ENCODE data around the gene GPR160. TPM values are rescaled to one million over a fixed set of nuclear protein-coding genes. Genes with fewer than 3 reads are reported as not detected.

Gene GPR160
- total and polyA plus RNA-seq, 2 donors (not counting 1 experiment from before 2014, with no cell fraction given), result 0.50 to 0.58 TPM

- no peak overlapping the region for H2AFZ ChIP-seq (ENCODE audit: low read length)
- no peak overlapping the region for H3K4me3 ChIP-seq (replicated peaks in 1 of 4; ENCODE audit: control extremely low read depth in 1 of 4, insufficient read depth in 1 of 4, low read depth in 3 of 4, low read length in 4 of 4)
- no peak overlapping the region for H3K4me2 ChIP-seq (ENCODE audit: extremely low read depth, insufficient read depth, low read length)
- DNase-seq (ENCODE audit: low read depth in 2 of 2), result no peak
- H3K9ac ChIP-seq (ENCODE audit: insufficient read depth, low read length), result no peak overlapping the region
- no peak overlapping the region for H3K27ac ChIP-seq (ENCODE audit: insufficient read depth, low read length)
- H3K9me3 ChIP-seq (ENCODE audit: control insufficient read depth, insufficient read depth, low read depth, low read length), result no peaks in the 10 kb centered on the region
- H3K4me1 ChIP-seq (ENCODE audit: control insufficient read depth, extremely low read depth, insufficient read depth, low read length), result no peaks in the 10 kb centered on the region
- H4K20me1 ChIP-seq (ENCODE audit: control insufficient read depth, extremely low read depth, insufficient read depth, low read length), result no peaks in the 10 kb centered on the region
- H3K79me2 ChIP-seq (ENCODE audit: control insufficient read depth, insufficient read depth, low read length), result no peaks in the 10 kb centered on the region
- peak in 1 of 2 donors; percentile 21 for TF ChIP-seq CTCF (conservative IDR thresholded peaks at IDR 0.05 in 1 of 2, IDR thresholded peaks at IDR 0.05 in 1 of 2; ENCODE audit: low read depth in 1 of 2, low read length in 2 of 2)
- TF ChIP-seq EZH2 (IDR thresholded peaks at IDR 0.05; ENCODE audit: low read length, missing control alignments), result no peak
- no peaks in the 10 kb centered on the region for H3K27me3 ChIP-seq (ENCODE audit: control insufficient read depth, insufficient read depth, low read length)
- H3K36me3 ChIP-seq (ENCODE audit: control insufficient read depth, insufficient read depth, low read length), result no peaks in the 10 kb centered on the region
Measured at GRCh38 chr3:170021083-170021482, 16.7 kb upstream of the GPR160 start.

- H3K4me2 ChIP-seq (ENCODE audit: extremely low read depth, insufficient read depth, low read length), result no peak overlapping the region
Measured at GRCh38 chr3:170022336-170022735, 15.5 kb upstream of the GPR160 start.

GRCh38 chr3:170023165-170023564 is 14.6 kb upstream of the GPR160 start:
- TF ChIP-seq CTCF (conservative IDR thresholded peaks at IDR 0.05 in 1 of 2, IDR thresholded peaks at IDR 0.05 in 1 of 2; ENCODE audit: low read depth in 1 of 2, low read length in 2 of 2) (no peak), EZH2 (IDR thresholded peaks at IDR 0.05; ENCODE audit: low read length, missing control alignments) (no peak)
- Histone ChIP-seq H3K27ac (ENCODE audit: insufficient read depth, low read length) (no peak overlapping the region), H3K9me3 (ENCODE audit: control insufficient read depth, insufficient read depth, low read depth, low read length) (no peaks in the 10 kb centered on the region), H3K4me2 (ENCODE audit: extremely low read depth, insufficient read depth, low read length) (no peak overlapping the region), H3K4me3 (replicated peaks in 1 of 4; ENCODE audit: control extremely low read depth in 1 of 4, insufficient read depth in 1 of 4, low read depth in 3 of 4, low read length in 4 of 4) (no peak overlapping the region), H3K9ac (ENCODE audit: insufficient read depth, low read length) (no peak overlapping the region), H3K4me1 (ENCODE audit: control insufficient read depth, extremely low read depth, insufficient read depth, low read length) (no peaks in the 10 kb centered on the region), H3K36me3 (ENCODE audit: control insufficient read depth, insufficient read depth, low read length) (no peaks in the 10 kb centered on the region), H3K79me2 (ENCODE audit: control insufficient read depth, insufficient read depth, low read length) (no peaks in the 10 kb centered on the region), H3K27me3 (ENCODE audit: control insufficient read depth, insufficient read depth, low read length) (no peaks in the 10 kb centered on the region), H4K20me1 (ENCODE audit: control insufficient read depth, extremely low read depth, insufficient read depth, low read length) (no peaks in the 10 kb centered on the region), H2AFZ (ENCODE audit: low read length) (no peak overlapping the region)
- DNase-seq (ENCODE audit: low read depth in 2 of 2), result no peak

More at GRCh38 chr3:170022336-170022735, 15.5 kb upstream of the GPR160 start:
- Histone ChIP-seq H3K36me3 (ENCODE audit: control insufficient read depth, insufficient read depth, low read length) (no peaks in the 10 kb centered on the region), H3K27ac (ENCODE audit: insufficient read depth, low read length) (no peak overlapping the region), H3K9ac (ENCODE audit: insufficient read depth, low read length) (no peak overlapping the region), H2AFZ (ENCODE audit: low read length) (no peak overlapping the region), H4K20me1 (ENCODE audit: control insufficient read depth, extremely low read depth, insufficient read depth, low read length) (no peaks in the 10 kb centered on the region), H3K27me3 (ENCODE audit: control insufficient read depth, insufficient read depth, low read length) (no peaks in the 10 kb centered on the region), H3K9me3 (ENCODE audit: control insufficient read depth, insufficient read depth, low read depth, low read length) (no peaks in the 10 kb centered on the region), H3K4me1 (ENCODE audit: control insufficient read depth, extremely low read depth, insufficient read depth, low read length) (no peaks in the 10 kb centered on the region), H3K79me2 (ENCODE audit: control insufficient read depth, insufficient read depth, low read length) (no peaks in the 10 kb centered on the region), H3K4me3 (replicated peaks in 1 of 4; ENCODE audit: control extremely low read depth in 1 of 4, insufficient read depth in 1 of 4, low read depth in 3 of 4, low read length in 4 of 4) (no peak overlapping the region)
- TF ChIP-seq CTCF (conservative IDR thresholded peaks at IDR 0.05 in 1 of 2, IDR thresholded peaks at IDR 0.05 in 1 of 2; ENCODE audit: low read depth in 1 of 2, low read length in 2 of 2), result no peak
- no peak for TF ChIP-seq EZH2 (IDR thresholded peaks at IDR 0.05; ENCODE audit: low read length, missing control alignments)
- no peak for DNase-seq (ENCODE audit: low read depth in 2 of 2)
